ENCODE measurements around the gene WHRN. TPM values are rescaled to one million over a fixed set of nuclear protein-coding genes. Genes with fewer than 3 reads are reported as not detected.

WHRN gene
- total and polyA plus RNA-seq, 9 of the 15 experiments (the other 6 are each of a cell fraction or from before 2014, with no cell fraction given), result 0.31 to 14.1 (median 3.0) TPM

GRCh38 chr9:114504341-114505186 lies 709 bp downstream of the WHRN start (continued):
- no peak; a peak in 1 of 4 replicates for TF ChIP-seq ETV6 (IDR thresholded peaks at IDR 0.05; ENCODE audit: borderline replicate concordance in 1 of 2, low read depth in 2 of 2, low read length in 1 of 2)
- peak; percentile 91; the same call in 1 of the 2 replicates for TF ChIP-seq ETV6 (CRISPR knock-in tag; IDR thresholded peaks at IDR 0.05; ENCODE audit: borderline replicate concordance)
- no peak for TF ChIP-seq EZH2 (IDR thresholded peaks at IDR 0.05; ENCODE audit: borderline replicate concordance, low read depth, low read length)
- no peak for TF ChIP-seq STAT5B (CRISPR knock-in tag; IDR thresholded peaks at IDR 0.05)
- no peak for TF ChIP-seq PCBP2 (IDR thresholded peaks at IDR 0.05; ENCODE audit: low read depth, low read length, poor library complexity, severe bottlenecking)
- no peak for TF ChIP-seq MTA2 (IDR thresholded peaks at IDR 0.05; ENCODE audit: low read depth)
- TF ChIP-seq NFIC (IDR thresholded peaks at IDR 0.05), result peak; percentile 30
- no peak for TF ChIP-seq ZNF197 (CRISPR knock-in tag; IDR thresholded peaks at IDR 0.05; ENCODE audit: low read depth)
- TF ChIP-seq ATF1 (CRISPR knock-in tag; IDR thresholded peaks at IDR 0.05), result no peak
- no peak for TF ChIP-seq ATF1 (tag; IDR thresholded peaks at IDR 0.05)
- no peak for TF ChIP-seq ZFPM2 (CRISPR knock-in tag; IDR thresholded peaks at IDR 0.05)
- peak; percentile 67 for TF ChIP-seq RBBP5 (IDR thresholded peaks at IDR 0.05; ENCODE audit: borderline replicate concordance, insufficient read depth, low read length, poor library complexity, severe bottlenecking)
- no peak for TF ChIP-seq BCL6 (CRISPR knock-in tag; IDR thresholded peaks at IDR 0.05)
- no peak for TF ChIP-seq ZNF561 (CRISPR knock-in tag; conservative IDR thresholded peaks at IDR 0.05)
- peak; percentile 79; the same call in 1 of the 2 replicates for TF ChIP-seq ZC3H4 (CRISPR knock-in tag; IDR thresholded peaks at IDR 0.05; ENCODE audit: borderline replicate concordance)
- TF ChIP-seq MYC (IDR thresholded peaks at IDR 0.05; ENCODE audit: low read depth, low read length), result 0 out of 2 replicates have a peak, but pooled peaks have one; percentile 33
- TF ChIP-seq MYC (CRISPR knock-in tag; IDR thresholded peaks at IDR 0.05; ENCODE audit: borderline replicate concordance, low read depth), result no peak
- peak; percentile 74; the same call in 1 of the 2 replicates for TF ChIP-seq SP1 (CRISPR knock-in tag; IDR thresholded peaks at IDR 0.05)
- no peak for TF ChIP-seq USF2 (CRISPR knock-in tag; IDR thresholded peaks at IDR 0.05)
- no peak for TF ChIP-seq MYNN (IDR thresholded peaks at IDR 0.05)
- TF ChIP-seq MYNN (CRISPR knock-in tag; IDR thresholded peaks at IDR 0.05), result no peak
- no peak for TF ChIP-seq HCFC1 (IDR thresholded peaks at IDR 0.05; ENCODE audit: low read depth, low read length)
- no peak for TF ChIP-seq SRSF9 (IDR thresholded peaks at IDR 0.05; ENCODE audit: borderline replicate concordance, low read depth, low read length)
- no peak for TF ChIP-seq ZNF717 (CRISPR knock-in tag; IDR thresholded peaks at IDR 0.05)
- no peak for TF ChIP-seq ARHGAP35 (IDR thresholded peaks at IDR 0.05; ENCODE audit: partially characterized antibody)
- TF ChIP-seq DEAF1 (CRISPR knock-in tag; IDR thresholded peaks at IDR 0.05), result no peak
- TF ChIP-seq ZNF133 (CRISPR knock-in tag; IDR thresholded peaks at IDR 0.05), result no peak

Data from K562 (cell line).